SK-N-SH treated with all-trans-retinoic acid at 6 μM for 48 hours (cell line): Measurements from ENCODE around the gene PCMTD2.
"Not testable (repeated sequence)": the region's sequence is repeated elsewhere in the genome, so short reads cannot be mapped to it uniquely, and the experiment has no call there.

Source experiments
- ATAC-seq: fragments of 200-7000 bp; cut with Tn5 transposase; 3 replicates; pipeline ENCODE4 v1.9.1; 2020; ENCODE audit warnings: mild to moderate bottlenecking, moderate library complexity
- ARNTL ChIP-seq: fragments of 450-650 bp; formaldehyde crosslinking; IDR thresholded peaks from 2 replicates; pipeline ENCODE4 v1.5.0; 2020; ENCODE audit warnings: low read depth, mild to moderate bottlenecking, moderate library complexity, borderline replicate concordance
- BACH2 ChIP-seq: fragments of 250-450 bp; sonication (Bioruptor Pico); IDR thresholded peaks from 2 replicates; pipeline ENCODE4 v1.9.0; 2021; ENCODE audit warnings: mild to moderate bottlenecking, borderline replicate concordance
- CREB5 ChIP-seq: fragments of 250-450 bp; sonication (Bioruptor Pico); IDR thresholded peaks from 2 replicates; pipeline ENCODE4 v1.5.1; 2020; ENCODE audit warnings: low read depth, mild to moderate bottlenecking, moderate library complexity
- CSDC2 ChIP-seq: fragments of 250-450 bp; sonication (Bioruptor Pico); IDR thresholded peaks from 2 replicates; pipeline ENCODE4 v1.5.0; 2020; ENCODE audit warnings: mild to moderate bottlenecking, moderate library complexity
- GLIS3 ChIP-seq: fragments of 250-450 bp; sonication (Bioruptor Pico); IDR thresholded peaks from 2 replicates; pipeline ENCODE4 v1.5.0; 2020; ENCODE audit warnings: mild to moderate bottlenecking, moderate library complexity
- ISL1 ChIP-seq: fragments of 250-450 bp; sonication (Bioruptor Pico); IDR thresholded peaks from 2 replicates; pipeline ENCODE4 v2.1.2; 2022; ENCODE audit warnings: mild to moderate bottlenecking, moderate library complexity
- OSR1 ChIP-seq: fragments of 250-450 bp; sonication (Bioruptor Pico); IDR thresholded peaks from 2 replicates; pipeline ENCODE4 v1.8.0; 2022; ENCODE audit warnings: moderate library complexity, mild to moderate bottlenecking, inconsistent platforms
- PPARA ChIP-seq: fragments of 250-450 bp; sonication (Bioruptor Pico); IDR thresholded peaks from 2 replicates; pipeline ENCODE4 v1.5.0; 2020; ENCODE audit warnings: mild to moderate bottlenecking, borderline replicate concordance
- RARB ChIP-seq: fragments of 250-450 bp; sonication (Bioruptor Pico); IDR thresholded peaks from 2 replicates; pipeline ENCODE4 v1.8.0; 2021; ENCODE audit warnings: mild to moderate bottlenecking, moderate library complexity
- SNAI2 ChIP-seq: fragments of 250-450 bp; sonication (Bioruptor Pico); IDR thresholded peaks from 2 replicates; pipeline ENCODE4 v1.5.0; 2020; ENCODE audit warnings: mild to moderate bottlenecking, moderate library complexity
- TCF4 ChIP-seq: fragments of 250-450 bp; sonication (Bioruptor Pico); IDR thresholded peaks from 2 replicates; pipeline ENCODE4 v1.8.0; 2021; ENCODE audit warnings: mild to moderate bottlenecking, moderate library complexity, borderline replicate concordance
- TOX ChIP-seq: fragments of 250-450 bp; sonication (Bioruptor Pico); IDR thresholded peaks from 2 replicates; pipeline ENCODE4 v1.8.0; 2021; ENCODE audit warnings: mild to moderate bottlenecking, moderate library complexity, borderline replicate concordance
- TSHZ2 ChIP-seq: fragments of 250-450 bp; sonication (Bioruptor Pico); IDR thresholded peaks from 2 replicates; pipeline ENCODE4 v1.5.0; 2020; ENCODE audit warnings: mild to moderate bottlenecking, moderate library complexity
- ZFP3 ChIP-seq: fragments of 250-450 bp; sonication (Bioruptor Pico); IDR thresholded peaks from 2 replicates; pipeline ENCODE4 v1.5.0; 2020; ENCODE audit warnings: mild to moderate bottlenecking, moderate library complexity
- ZFP30 ChIP-seq: fragments of 450-650 bp; formaldehyde crosslinking; IDR thresholded peaks from 2 replicates; pipeline ENCODE4 v1.5.0; 2022; ENCODE audit warnings: mild to moderate bottlenecking, moderate library complexity
- ZNF565 ChIP-seq: fragments of 450-650 bp; formaldehyde crosslinking; conservative IDR thresholded peaks from 2 replicates; pipeline ENCODE4 v1.5.0; 2020; ENCODE audit warnings: low read depth, mild to moderate bottlenecking, moderate library complexity
- ZNF8 ChIP-seq: fragments of 450-650 bp; formaldehyde crosslinking; IDR thresholded peaks from 2 replicates; pipeline ENCODE4 v1.5.0; 2020; ENCODE audit warnings: mild to moderate bottlenecking, moderate library complexity
- TF ChIP-seq, protein P1 (sequence below): fragments of 250-450 bp; sonication (Bioruptor Pico); IDR thresholded peaks from 2 replicates; pipeline ENCODE4 v1.5.1; 2021; ENCODE audit warnings: mild to moderate bottlenecking, moderate library complexity
- TF ChIP-seq, protein P2 (sequence below): fragments of 250-450 bp; sonication (Bioruptor Pico); IDR thresholded peaks from 2 replicates; pipeline ENCODE4 v1.8.0; 2021; ENCODE audit warnings: low read depth, mild to moderate bottlenecking, moderate library complexity, borderline replicate concordance

Gene PCMTD2

DNA sequence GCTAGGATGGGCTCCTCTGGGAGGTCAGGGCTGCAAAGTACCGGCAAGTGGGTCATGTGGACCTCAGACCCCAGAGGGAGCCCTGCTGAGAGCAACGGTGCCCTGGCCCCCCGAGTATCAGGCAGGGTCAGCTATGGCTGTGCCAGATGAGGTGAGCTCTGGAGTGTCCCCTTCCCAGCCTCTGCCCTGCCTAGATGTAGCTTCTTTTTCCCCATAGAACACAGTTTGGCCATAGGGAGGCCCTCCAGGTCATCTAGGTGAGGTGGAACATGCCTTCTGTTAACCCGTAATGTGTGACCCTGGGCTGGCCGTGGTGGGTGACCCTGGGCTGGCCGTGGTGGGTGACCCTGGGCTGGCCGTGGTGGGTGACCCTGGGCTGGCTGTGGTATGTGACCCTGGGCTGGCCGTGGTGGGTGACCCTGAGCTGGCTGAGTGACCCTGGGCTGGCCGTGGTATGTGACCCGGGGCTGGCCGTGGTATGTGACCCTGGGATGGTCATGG, 21.2 kb upstream of the PCMTD2 start:
- TF ChIP-seq ZFP30 (no peak), TOX (no peak), GLIS3 (CRISPR knock-in tag) (no peak), CSDC2 (no peak), OSR1 (CRISPR knock-in tag) (no peak), ZFP3 (CRISPR knock-in tag) (no peak), CREB5 (CRISPR knock-in tag) (no peak), TCF4 (CRISPR knock-in tag) (no peak)
- no peak for ATAC-seq

DNA sequence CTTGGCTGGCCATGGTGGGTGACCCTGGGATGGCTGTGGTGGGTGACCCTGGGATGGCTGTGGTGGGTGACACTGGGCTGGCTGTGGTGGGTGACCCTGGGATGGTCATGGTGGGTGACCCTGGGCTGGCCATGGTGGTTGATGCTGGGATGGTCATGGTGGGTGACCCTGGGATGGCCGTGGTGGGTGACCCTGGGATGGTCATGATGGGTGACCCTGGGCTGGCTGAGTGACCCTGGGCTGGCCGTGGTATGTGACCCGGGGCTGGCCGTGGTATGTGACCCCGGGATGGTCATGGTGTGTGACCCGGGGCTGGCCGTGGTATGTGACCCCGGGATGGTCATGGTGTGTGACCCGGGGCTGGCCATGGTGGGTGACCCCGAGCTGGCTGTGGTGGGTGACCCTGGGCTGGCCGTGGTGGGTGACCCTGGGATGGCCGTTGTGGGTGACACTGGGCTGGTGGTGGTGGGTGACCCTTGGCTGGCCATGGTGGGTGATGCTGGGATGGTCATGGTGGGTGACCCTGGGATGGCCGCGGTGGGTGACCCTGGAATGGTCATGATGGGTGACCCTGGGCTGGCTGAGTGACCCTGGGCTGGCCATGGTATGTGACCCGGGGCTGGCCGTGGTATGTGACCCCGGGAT, 20.5 kb upstream of the PCMTD2 start:
- not testable (repeated sequence) for ATAC-seq

GRCh38 chr20:64236137-64237088, 19.1 kb upstream of the PCMTD2 start:
- ATAC-seq = no peak
- TF ChIP-seq, protein P1, sequence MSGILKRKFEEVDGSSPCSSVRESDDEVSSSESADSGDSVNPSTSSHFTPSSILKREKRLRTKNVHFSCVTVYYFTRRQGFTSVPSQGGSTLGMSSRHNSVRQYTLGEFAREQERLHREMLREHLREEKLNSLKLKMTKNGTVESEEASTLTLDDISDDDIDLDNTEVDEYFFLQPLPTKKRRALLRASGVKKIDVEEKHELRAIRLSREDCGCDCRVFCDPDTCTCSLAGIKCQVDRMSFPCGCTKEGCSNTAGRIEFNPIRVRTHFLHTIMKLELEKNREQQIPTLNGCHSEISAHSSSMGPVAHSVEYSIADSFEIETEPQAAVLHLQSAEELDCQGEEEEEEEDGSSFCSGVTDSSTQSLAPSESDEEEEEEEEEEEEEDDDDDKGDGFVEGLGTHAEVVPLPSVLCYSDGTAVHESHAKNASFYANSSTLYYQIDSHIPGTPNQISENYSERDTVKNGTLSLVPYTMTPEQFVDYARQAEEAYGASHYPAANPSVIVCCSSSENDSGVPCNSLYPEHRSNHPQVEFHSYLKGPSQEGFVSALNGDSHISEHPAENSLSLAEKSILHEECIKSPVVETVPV (CRISPR knock-in tag) = no peak
- TF ChIP-seq PPARA (CRISPR knock-in tag) (no peak), TOX (no peak), ZFP3 (CRISPR knock-in tag) (no peak)

- no peak for ATAC-seq
- no peak for TF ChIP-seq ZFP30
- TF ChIP-seq ZNF565 (CRISPR knock-in tag) = no peak
- no peak for TF ChIP-seq TCF4 (CRISPR knock-in tag)
- TF ChIP-seq RARB = no peak
Measured at GRCh38 chr20:64237316-64237715, 18.2 kb upstream of the PCMTD2 start.

DNA sequence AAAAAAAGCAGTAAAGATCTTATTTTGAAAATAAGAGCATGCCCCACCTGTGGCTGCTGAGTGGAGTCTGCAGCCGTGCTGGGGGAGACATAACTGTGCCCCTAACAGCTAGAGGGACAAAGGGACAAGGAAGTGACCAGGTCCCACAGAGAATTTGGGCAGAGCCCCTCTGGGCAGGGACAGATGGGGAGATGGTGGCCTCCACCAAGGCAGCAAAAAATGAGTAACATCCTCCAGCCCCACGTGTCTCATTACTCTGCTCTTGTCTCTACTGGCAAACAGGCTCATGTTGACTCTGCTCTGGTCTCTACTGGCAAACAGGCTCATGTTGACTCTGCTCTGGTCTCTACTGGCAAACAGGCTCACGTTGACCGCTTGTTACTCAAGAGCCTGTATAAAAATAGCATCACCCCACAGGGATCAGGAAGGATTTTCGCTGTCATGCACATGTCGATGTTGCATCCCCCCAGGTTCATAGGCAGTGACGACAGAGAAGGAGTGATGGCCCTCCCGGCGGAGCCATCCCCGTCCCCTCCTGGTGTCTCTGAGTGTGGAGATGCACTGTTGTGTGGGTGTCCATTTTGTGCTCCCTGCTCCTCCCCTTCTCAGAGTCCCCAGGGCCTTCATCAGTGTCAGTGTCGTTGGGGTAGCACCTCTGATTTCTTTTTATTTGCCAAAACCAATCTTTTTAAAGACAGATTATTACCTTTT, 17.3 kb upstream of the PCMTD2 start:
- TF ChIP-seq ZNF565 (CRISPR knock-in tag) (no peak), BACH2 (CRISPR knock-in tag) (no peak), SNAI2 (no peak), TOX (no peak), ARNTL (CRISPR knock-in tag) (no peak), ZNF8 (CRISPR knock-in tag) (no peak), TSHZ2 (CRISPR knock-in tag) (no peak), TCF4 (CRISPR knock-in tag) (no peak), ZFP30 (no peak), ISL1 (CRISPR knock-in tag) (no peak), RARB (no peak), CREB5 (CRISPR knock-in tag) (no peak), PPARA (CRISPR knock-in tag) (no peak)
- TF ChIP-seq, protein P1 (CRISPR knock-in tag) = no peak
- TF ChIP-seq, protein P2, sequence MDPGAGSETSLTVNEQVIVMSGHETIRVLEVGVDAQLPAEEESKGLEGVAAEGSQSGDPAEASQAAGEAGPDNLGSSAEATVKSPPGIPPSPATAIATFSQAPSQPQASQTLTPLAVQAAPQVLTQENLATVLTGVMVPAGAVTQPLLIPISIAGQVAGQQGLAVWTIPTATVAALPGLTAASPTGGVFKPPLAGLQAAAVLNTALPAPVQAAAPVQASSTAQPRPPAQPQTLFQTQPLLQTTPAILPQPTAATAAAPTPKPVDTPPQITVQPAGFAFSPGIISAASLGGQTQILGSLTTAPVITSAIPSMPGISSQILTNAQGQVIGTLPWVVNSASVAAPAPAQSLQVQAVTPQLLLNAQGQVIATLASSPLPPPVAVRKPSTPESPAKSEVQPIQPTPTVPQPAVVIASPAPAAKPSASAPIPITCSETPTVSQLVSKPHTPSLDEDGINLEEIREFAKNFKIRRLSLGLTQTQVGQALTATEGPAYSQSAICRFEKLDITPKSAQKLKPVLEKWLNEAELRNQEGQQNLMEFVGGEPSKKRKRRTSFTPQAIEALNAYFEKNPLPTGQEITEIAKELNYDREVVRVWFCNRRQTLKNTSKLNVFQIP (CRISPR knock-in tag) = no peak
- TF ChIP-seq, all 23 proteins: peak for 0
- ATAC-seq = no peak
